Measurements from ENCODE around the gene PNMA6E.
"Not testable (repeated sequence)": the region's sequence is repeated elsewhere in the genome, so short reads cannot be mapped to it uniquely, and the experiment has no call there.

PNMA6E gene

DNA sequence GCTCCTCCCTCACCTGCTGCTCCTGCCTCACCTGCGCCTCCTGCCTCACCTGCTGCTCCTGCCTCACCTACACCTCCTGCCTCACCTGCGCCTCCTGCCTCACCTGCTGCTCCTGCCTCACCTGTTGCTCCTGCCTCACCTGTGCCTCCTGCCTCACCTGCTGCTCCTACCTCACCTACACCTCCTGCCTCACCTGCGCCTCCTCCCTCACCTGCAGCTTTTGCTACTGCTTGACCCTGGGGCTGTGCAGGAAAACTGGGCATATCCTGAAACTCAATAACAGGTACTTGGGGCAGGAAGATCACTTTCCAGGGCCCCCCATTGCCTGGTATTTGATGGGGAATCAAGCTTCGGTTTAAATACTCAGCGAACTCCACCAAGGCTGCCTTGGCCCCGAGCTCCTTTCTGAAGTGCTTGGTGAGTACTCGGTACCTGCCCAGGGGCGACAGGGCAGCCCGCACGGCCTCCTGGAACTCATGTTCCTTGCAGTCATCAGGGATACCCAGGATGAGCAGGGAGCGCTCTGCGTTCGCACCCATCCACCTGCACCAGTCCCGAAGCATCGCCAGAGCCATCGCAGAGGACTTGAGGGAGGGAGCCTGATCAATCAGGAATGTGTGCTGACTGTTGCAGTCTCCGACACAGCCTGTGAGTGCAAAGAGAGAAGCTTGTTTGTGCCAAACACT lies 2.7 kb downstream of the PNMA6E start:
- H3K4me3 ChIP-seq (replicated peaks; ENCODE audit: low read depth, low read length) = no peak overlapping the region
- DNase-seq (ENCODE audit: low read depth) = no peak
- TF ChIP-seq, protein P1, sequence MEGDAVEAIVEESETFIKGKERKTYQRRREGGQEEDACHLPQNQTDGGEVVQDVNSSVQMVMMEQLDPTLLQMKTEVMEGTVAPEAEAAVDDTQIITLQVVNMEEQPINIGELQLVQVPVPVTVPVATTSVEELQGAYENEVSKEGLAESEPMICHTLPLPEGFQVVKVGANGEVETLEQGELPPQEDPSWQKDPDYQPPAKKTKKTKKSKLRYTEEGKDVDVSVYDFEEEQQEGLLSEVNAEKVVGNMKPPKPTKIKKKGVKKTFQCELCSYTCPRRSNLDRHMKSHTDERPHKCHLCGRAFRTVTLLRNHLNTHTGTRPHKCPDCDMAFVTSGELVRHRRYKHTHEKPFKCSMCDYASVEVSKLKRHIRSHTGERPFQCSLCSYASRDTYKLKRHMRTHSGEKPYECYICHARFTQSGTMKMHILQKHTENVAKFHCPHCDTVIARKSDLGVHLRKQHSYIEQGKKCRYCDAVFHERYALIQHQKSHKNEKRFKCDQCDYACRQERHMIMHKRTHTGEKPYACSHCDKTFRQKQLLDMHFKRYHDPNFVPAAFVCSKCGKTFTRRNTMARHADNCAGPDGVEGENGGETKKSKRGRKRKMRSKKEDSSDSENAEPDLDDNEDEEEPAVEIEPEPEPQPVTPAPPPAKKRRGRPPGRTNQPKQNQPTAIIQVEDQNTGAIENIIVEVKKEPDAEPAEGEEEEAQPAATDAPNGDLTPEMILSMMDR (IDR thresholded peaks at IDR 0.05; ENCODE audit: low read length, missing control alignments) = no peak

DNA sequence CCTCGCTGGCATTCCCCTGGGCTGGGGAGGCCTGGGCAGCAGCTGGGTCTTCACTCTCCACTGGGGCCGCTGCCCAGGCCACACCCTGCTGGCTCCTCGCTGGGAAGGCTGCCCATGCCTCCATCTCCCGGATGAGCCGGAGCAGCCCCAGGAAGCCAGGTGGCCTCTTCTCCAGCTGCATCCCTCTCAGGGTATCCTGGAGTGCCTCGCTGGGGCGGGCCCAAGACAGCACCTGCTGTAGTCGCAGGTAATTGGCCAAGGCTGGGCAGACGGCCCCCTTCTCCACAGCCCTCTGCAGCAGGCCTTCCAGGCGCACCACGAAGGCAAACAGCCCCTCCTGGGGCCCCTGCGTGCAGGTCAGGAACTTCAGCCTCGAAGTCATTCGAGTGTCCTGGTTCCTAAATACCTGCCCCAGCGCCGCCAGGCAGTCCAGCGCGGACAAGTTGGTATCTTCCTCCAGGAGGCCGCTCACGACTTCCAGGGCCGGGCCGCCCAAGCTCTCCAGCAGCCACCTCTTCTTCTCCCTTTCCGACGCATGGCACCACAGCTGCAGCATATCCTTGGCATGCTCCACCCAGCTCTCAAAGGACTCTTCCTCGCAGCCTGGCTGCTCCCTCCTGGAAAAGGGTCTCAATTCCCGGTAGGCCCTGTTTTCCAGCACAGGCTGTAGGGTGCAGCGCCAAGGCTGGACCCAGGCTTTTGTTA lies 3.7 kb downstream of the PNMA6E start:
- no peak for DNase-seq (ENCODE audit: low read depth)
- TF ChIP-seq, protein P1 (IDR thresholded peaks at IDR 0.05; ENCODE audit: low read length, missing control alignments) = no peak

DNA sequence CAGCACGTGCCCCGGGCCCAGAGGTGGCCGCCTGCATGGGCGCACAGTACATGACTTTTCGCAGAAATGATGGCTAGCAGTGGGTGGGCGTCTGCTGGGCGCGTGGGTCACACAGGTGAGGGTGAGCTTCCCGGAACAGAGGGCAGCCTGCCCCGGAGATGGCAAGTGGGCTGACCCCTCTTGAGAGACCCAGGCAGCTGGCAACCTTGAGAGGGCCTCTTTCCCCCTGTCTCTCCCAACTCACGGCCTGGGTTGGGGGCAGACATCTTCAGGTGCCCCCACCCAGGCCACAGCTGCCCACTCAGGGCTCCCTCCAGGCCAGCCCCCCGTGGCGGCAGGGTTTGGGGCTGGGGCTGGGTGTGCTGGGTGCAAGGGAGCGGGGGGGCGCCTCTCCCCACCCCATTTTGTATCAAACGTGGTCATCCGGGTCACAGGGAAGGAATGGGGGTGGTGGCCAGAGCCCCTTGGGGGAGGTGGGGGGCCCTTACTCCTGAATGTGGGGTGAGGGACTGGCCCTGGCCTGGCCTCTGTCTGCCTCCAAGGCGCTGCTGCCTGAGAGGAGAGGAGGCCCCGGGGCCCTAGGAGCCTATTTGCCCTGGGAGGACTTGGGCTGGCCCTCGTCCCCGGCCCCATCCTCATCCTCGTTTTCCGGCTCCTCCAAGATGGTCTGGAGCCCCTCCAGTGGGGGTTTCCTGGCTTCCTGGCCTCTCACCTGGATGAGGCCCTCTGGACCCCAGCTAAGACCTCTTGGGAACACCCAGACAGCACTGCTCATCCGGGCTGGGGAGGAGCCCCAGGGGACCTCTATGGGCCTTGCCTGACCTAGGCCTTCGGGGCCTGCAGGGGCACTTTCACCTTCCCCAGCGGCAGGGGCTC lies 4.6 kb downstream of the PNMA6E start:
- no peak overlapping the region for H3K4me3 ChIP-seq (replicated peaks; ENCODE audit: low read depth, low read length)
- TF ChIP-seq, protein P1 (IDR thresholded peaks at IDR 0.05; ENCODE audit: low read length, missing control alignments) = no peak
- no peak for DNase-seq (ENCODE audit: low read depth)

More for the DNA sequence above, 3.7 kb downstream of the PNMA6E start:
- no peak overlapping the region for H3K4me3 ChIP-seq (replicated peaks; ENCODE audit: low read depth, low read length)

DNA sequence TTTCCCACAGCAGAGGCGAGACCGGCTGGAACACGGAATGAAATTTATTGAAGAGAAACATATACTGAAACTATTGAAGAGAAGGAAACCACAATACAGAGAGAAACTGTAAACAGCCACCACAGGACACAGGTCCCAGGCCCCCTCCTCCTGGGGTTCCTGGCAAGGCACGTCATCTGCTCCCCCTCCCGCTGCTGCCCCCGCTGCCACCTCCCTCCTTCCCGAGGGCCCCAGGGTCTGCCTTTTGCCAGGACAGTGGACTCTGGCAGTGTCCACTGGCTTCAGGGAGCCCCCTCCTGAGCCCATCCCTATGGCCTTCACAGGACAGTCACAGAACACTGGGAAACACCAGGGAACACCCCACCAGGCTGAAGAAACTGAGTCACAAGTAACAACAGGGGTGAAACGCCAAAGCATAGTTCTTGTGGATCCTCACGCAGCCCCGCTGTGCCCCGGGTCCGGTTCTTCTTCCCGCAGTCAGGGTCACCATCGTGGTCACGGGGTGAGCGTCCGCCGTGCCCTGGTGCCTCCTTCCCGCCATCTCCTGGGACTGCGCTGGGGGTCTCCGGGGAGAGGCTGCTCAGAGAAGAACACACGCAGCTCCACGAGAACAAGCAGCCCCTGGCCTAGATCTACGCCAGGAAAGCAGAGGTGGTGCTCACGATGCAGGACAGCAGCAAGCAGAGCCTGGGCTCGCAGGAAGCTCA lies 5.4 kb downstream of the PNMA6E start:
- H3K4me3 ChIP-seq (replicated peaks; ENCODE audit: low read depth, low read length) = no peak overlapping the region
- DNase-seq (ENCODE audit: low read depth) = no peak
- TF ChIP-seq, protein P1 (IDR thresholded peaks at IDR 0.05; ENCODE audit: low read length, missing control alignments) = no peak

DNA sequence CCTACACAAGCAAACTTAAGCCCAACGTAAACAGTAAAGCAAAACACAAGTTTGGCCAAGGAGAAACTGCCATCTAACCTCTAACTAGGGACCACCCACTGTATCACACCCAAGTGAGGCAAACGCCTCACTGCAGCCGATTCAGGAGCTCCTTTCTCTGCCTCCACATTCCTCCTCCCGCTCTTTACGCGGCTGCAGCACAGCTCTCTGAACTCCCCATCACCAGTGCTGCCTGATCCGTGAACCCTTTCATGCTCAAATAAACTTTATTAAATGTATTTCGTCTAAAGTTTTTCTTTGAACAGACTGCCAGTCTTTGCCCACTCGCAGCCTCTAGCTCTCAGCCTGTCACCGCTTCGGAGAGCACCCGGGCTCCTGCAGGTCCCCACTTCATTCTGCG lies 6.5 kb downstream of the PNMA6E start:
- no peak for DNase-seq (ENCODE audit: low read depth)
- TF ChIP-seq, protein P1 (IDR thresholded peaks at IDR 0.05; ENCODE audit: low read length, missing control alignments) = no peak
- no peak overlapping the region for H3K4me3 ChIP-seq (replicated peaks; ENCODE audit: low read depth, low read length)

DNA sequence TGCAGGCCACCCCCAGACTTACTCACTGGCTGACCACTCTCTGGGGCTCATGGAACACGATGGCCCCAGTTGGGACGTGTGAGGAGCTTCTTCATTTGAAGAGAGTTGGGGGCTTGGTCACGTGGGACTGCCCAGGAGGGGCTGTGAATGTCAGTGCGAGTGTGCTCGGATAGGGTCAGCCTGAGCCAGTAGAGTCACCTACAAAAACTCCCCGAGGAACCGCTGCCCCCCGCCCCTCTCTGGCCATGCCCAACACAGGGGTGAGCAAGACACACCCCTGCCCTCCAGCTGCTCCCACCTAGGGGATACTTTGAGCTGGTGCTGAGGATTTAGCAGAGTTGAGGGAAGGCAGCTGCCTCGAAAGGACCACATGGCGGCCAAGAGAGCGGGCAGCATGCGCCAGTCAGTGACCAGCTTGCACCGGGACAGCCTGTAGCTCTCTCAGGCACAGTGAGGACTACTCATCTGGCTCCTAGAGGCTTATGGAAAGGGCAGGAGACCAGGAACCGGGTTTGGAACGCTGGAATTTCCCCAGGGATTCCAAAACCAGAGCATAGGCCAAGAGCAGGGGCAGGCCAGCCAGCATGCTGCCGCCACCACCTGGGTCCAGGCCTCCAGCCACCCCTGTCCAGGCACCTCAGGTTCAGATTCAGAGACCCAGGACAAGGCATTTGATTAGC lies 8.4 kb downstream of the PNMA6E start:
- DNase-seq (ENCODE audit: low read depth) = no peak
- no peak overlapping the region for H3K4me3 ChIP-seq (replicated peaks; ENCODE audit: low read depth, low read length)
- TF ChIP-seq, protein P1 (IDR thresholded peaks at IDR 0.05; ENCODE audit: low read length, missing control alignments) = no peak

DNA sequence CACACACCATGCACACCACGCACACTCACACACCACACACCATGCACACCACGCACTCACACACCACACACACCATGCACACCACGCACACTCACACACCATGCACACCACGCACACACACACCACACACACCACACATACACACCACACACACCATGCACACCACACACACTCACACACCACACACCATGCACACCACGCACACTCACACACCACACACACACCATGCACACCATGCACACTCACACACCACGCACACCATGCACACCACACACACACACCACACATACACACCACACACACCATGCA lies 11.7 kb downstream of the PNMA6E start:
- not testable (repeated sequence) for DNase-seq (ENCODE audit: low read depth); H3K4me3 ChIP-seq (replicated peaks; ENCODE audit: low read depth, low read length)
